Inflammatory macrophage treated with lipopolysaccharide for 1 hour (primary cell): ENCODE results near the gene CHRNB4.

Experiments used
- DNase-seq, 2 donors: peaks; one replicate each; pipeline ENCODE4 v3.0.0-alpha.2; 2020 to 2022

CHRNB4 gene

GRCh38 chr15:78668987-78669386, 28.0 kb upstream of the CHRNB4 start:
- no peak for DNase-seq

- DNase-seq, result no peak
These were observed 26.7 kb upstream of the CHRNB4 start for GRCh38 chr15:78667578-78668236.

- no peak for DNase-seq
These were observed 25.0 kb upstream of the CHRNB4 start for GRCh38 chr15:78666010-78666409.

- DNase-seq, result no peak
These were observed 22.7 kb upstream of the CHRNB4 start for GRCh38 chr15:78663703-78664102.

- DNase-seq, result no peak
These were observed 21.0 kb upstream of the CHRNB4 start for GRCh38 chr15:78662028-78662427.

- no peak for DNase-seq
These were observed 20.0 kb upstream of the CHRNB4 start for GRCh38 chr15:78661001-78661400.

GRCh38 chr15:78660584-78660983, 19.6 kb upstream of the CHRNB4 start:
- no peak for DNase-seq

GRCh38 chr15:78658823-78659222, 17.8 kb upstream of the CHRNB4 start:
- no peak for DNase-seq

- no peak for DNase-seq
These were observed 13.3 kb upstream of the CHRNB4 start for GRCh38 chr15:78654272-78654671.

GRCh38 chr15:78651930-78652615, 11.1 kb upstream of the CHRNB4 start:
- DNase-seq, result no peak

- no peak for DNase-seq
These were observed 10.0 kb upstream of the CHRNB4 start for GRCh38 chr15:78651007-78651406.

- no peak for DNase-seq
These were observed 9.0 kb upstream of the CHRNB4 start for GRCh38 chr15:78650022-78650421.

GRCh38 chr15:78645009-78645408, 4.0 kb upstream of the CHRNB4 start:
- no peak for DNase-seq

- no peak for DNase-seq
These were observed 1.3 kb upstream of the CHRNB4 start for GRCh38 chr15:78642331-78642730.

GRCh38 chr15:78641749-78642275, 802 bp upstream of the CHRNB4 start:
- DNase-seq, result no peak

- no peak for DNase-seq
These were observed 396 bp downstream of the CHRNB4 start for GRCh38 chr15:78640527-78641101.

- DNase-seq, result peak; percentile 28 to 78
These were observed 2.2 kb downstream of the CHRNB4 start for GRCh38 chr15:78638658-78639314.

- no peak for DNase-seq
These were observed 3.1 kb downstream of the CHRNB4 start for GRCh38 chr15:78637776-78638435.

- DNase-seq, result no peak
These were observed 4.6 kb downstream of the CHRNB4 start for GRCh38 chr15:78636378-78636859.

GRCh38 chr15:78635346-78635745, 5.7 kb downstream of the CHRNB4 start:
- no peak for DNase-seq

- DNase-seq, result no peak
These were observed 6.5 kb downstream of the CHRNB4 start for GRCh38 chr15:78634210-78635145.

- no peak for DNase-seq
These were observed 7.7 kb downstream of the CHRNB4 start for GRCh38 chr15:78633348-78633747.
